Right lobe of liver (tissue), 6 donors: ENCODE results near the gene CCDC70. TPM values are rescaled to one million over a fixed set of nuclear protein-coding genes. Genes with fewer than 3 reads are reported as not detected.

ENCODE experiments used
- ATAC-seq, 4 donors: fragments of 200-7000 bp; cut with Tn5 transposase; one replicate each; pipeline ENCODE4 v1.9.1; 2020; ENCODE audit warnings: mild to moderate bottlenecking in 4 of 4, moderate library complexity in 4 of 4
- DNase-seq, 3 donors: peaks; one replicate each; pipeline ENCODE4 v3.0.0-alpha.2; 2020
- H3K27ac ChIP-seq, 3 donors: fragments of 200-600 bp; one replicate each; pipeline ENCODE4 v1.8.0; 2022
- H3K27me3 ChIP-seq, 2 donors: fragments of 200-600 bp; one replicate each; pipeline ENCODE4 v1.8.0; 2022
- H3K36me3 ChIP-seq, 4 donors: fragments of 200-600 bp; sonication (generic) in 1 of 4; one replicate each; pipeline versions ENCODE4 v1.5.1 to v1.8.0; 2017 to 2022; ENCODE audit warnings: control low read depth in 1 of 4
- H3K4me1 ChIP-seq, 4 donors: fragments of 200-600 bp; sonication (generic) in 1 of 4; one replicate each; pipeline versions ENCODE4 v1.5.1 to v1.8.0; 2017 to 2022; ENCODE audit warnings: control low read depth in 1 of 4
- H3K4me3 ChIP-seq, 3 donors: fragments of 200-600 bp; one replicate each; pipeline ENCODE4 v1.8.0; 2022
- H3K9me3 ChIP-seq, 4 donors: fragments of 200-600 bp; sonication (generic) in 1 of 4; one replicate each; pipeline versions ENCODE4 v1.5.1 to v1.8.0; 2017 to 2022; ENCODE audit warnings: control low read depth in 1 of 4
- POLR2A ChIP-seq: fragments of 450-650 bp; IDR thresholded peaks from one replicate; pipeline ENCODE4 v1.6.1; 2017; ENCODE audit warnings: antibody characterized with exemption, mild to moderate bottlenecking
- WGBS: methylation state at CpG from one replicate; pipeline ENCODE4 v1.1.6; 2018; ENCODE audit warnings: low coverage, low lambda C conversion rate; ENCODE audit not compliant: insufficient coverage; ENCODE audit errors: missing lambda C conversion rate; 5-methylcytosine and 5-hydroxymethylcytosine counted together
- intact Hi-C, 2 donors: fragments of 100-400 bp; cut with DNase I; formaldehyde crosslinking; loops; one replicate each; pipeline versions ENCODE4 v1.11.2 to v1.14.1; 2022
- total RNA-seq, 6 experiments: library from RNA; depleted of rRNA in 2 of 6; stranded (reverse); fragments of >200 nt in 2 of 6; fragmentation: NEBNext Ultra II Directional in 3 of 6; extraction: Animal tissue kit (Norgen Biotek cat#: 25700) in 3 of 6; gene quantifications; one replicate each; pipeline versions ENCODE4 v1.1.0 to v1.2.4, GENCODE V29; 2016 to 2023
- TF ChIP-seq, protein P1 (sequence below), 4 donors: fragments of 200-600 bp in 3 of 4; fragments of 450-650 bp in 1 of 4; IDR thresholded peaks; one replicate each; pipeline versions ENCODE4 v1.5.1 to v1.8.0; 2016 to 2022; ENCODE audit warnings: antibody characterized with exemption in 4 of 4, mild to moderate bottlenecking in 2 of 4
- donor health status: DM: no; HTN: yes; CAD: no.
- donor health status: DM: no; HTN: no; CAD: no.
- donor health status: DM: no; HTN: no; CAD: no.
- donor health status: DM: no; HTN: yes; CAD: no.
- donor health status: DM: no; HTN: yes; CAD: no.

CCDC70 gene
- total RNA-seq, 6 experiments from 2014 or later, result not detected

DNA sequence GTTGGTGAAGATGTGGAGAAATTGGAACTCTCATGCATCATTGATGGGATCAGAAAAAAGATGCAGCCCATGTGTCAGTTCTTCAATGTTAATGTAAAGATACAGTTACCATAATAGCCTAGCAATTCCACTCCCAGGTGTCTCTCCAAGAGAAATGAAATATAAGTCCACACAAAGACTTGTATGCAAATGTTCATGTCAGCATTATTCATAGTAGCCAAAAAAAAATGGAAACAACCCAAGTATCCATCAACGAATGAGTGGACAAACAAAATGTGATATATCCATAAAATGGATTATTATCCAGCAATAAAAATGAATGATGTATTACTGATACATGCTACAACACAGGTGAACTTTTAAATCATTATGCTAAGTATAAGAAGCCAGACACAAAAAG is 38.7 kb downstream of the CCDC70 start:
- TF ChIP-seq, protein P1, sequence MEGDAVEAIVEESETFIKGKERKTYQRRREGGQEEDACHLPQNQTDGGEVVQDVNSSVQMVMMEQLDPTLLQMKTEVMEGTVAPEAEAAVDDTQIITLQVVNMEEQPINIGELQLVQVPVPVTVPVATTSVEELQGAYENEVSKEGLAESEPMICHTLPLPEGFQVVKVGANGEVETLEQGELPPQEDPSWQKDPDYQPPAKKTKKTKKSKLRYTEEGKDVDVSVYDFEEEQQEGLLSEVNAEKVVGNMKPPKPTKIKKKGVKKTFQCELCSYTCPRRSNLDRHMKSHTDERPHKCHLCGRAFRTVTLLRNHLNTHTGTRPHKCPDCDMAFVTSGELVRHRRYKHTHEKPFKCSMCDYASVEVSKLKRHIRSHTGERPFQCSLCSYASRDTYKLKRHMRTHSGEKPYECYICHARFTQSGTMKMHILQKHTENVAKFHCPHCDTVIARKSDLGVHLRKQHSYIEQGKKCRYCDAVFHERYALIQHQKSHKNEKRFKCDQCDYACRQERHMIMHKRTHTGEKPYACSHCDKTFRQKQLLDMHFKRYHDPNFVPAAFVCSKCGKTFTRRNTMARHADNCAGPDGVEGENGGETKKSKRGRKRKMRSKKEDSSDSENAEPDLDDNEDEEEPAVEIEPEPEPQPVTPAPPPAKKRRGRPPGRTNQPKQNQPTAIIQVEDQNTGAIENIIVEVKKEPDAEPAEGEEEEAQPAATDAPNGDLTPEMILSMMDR (IDR thresholded peaks at IDR 0.05), result no peak
- WGBS, result no CpG with 5 or more reads among the region's 1 CpG
- ATAC-seq, result no peak

DNA sequence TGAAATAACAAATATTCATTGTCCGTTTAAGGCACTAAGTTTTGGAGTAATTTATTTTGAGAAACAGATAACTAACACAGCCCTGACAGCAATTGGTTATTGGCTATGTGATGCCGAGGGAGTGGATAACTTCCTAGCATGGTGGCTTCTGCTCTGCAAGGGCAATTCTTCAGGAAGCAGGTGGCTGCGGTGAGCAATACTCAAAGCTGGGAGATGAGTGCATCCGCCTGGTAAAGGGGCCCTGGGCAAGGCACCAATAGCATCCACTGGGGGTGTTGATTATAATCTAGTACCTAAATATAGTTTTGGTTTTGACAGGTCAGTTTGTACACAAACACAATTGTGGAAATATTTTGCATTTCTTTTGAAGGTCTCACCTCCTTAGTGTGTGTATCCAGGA is 41.0 kb downstream of the CCDC70 start:
- WGBS, result 63% methylated on average over 2 of the region's 4 CpGs
- H3K27me3 ChIP-seq, result no peaks in the 10 kb centered on the region
- H3K27ac ChIP-seq, result no peak overlapping the region
- peaks cover 0 to 2% (median 0%) of the 10 kb centered on the region in 4 donors for H3K36me3 ChIP-seq
- H3K4me3 ChIP-seq, result no peak overlapping the region
- ATAC-seq (no peak), DNase-seq (no peak)
- intact Hi-C loops, result no loop called here
- no peaks in the 10 kb centered on the region for H3K9me3 ChIP-seq
- no peak for TF ChIP-seq POLR2A
- TF ChIP-seq, protein P1 (IDR thresholded peaks at IDR 0.05), result no peak
- H3K4me1 ChIP-seq, result peaks cover 0 to 17% (median 8%) of the 10 kb centered on the region in 4 donors

More for the DNA sequence above, 38.7 kb downstream of the CCDC70 start:
- no peaks in the 10 kb centered on the region for H3K4me1 ChIP-seq
- H3K27me3 ChIP-seq, result no peaks in the 10 kb centered on the region
- no peak overlapping the region for H3K4me3 ChIP-seq
- no peak overlapping the region for H3K27ac ChIP-seq
- H3K36me3 ChIP-seq, result peaks cover 0 to 2% (median 0%) of the 10 kb centered on the region in 4 donors
- intact Hi-C loops, result no loop called here
- no peak for DNase-seq
- no peaks in the 10 kb centered on the region for H3K9me3 ChIP-seq

DNA sequence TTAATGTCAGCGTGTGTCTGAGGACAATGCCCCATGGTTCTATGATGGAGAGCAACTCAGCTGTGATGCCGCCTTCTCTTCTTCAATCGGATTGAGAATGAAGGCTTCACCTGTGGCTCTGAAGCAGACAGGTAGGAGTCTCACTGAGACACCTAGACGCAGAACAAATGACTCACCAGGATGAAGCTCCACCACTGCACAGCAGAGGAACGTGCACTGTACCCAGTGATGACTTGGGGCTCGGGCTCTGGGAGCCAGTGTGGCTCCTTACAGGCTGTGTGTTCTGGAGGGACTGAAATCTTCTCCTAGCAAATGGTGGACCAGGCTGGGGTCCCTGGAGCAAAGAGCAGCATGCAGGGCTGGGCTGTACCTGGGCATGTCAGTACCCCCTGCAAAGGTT is 44.0 kb downstream of the CCDC70 start:
- DNase-seq (no peak), ATAC-seq (no peak)
- Histone ChIP-seq H3K4me3 (no peak overlapping the region), H3K4me1 (peaks cover 0 to 17% (median 8%) of the 10 kb centered on the region in 4 donors), H3K9me3 (no peaks in the 10 kb centered on the region), H3K27ac (no peak overlapping the region), H3K27me3 (no peaks in the 10 kb centered on the region), H3K36me3 (peaks cover 0 to 2% (median 0%) of the 10 kb centered on the region in 4 donors)
- 96% methylated on average over 2 of the region's 6 CpGs for WGBS
- intact Hi-C loops, result no loop called here
- TF ChIP-seq, protein P1 (IDR thresholded peaks at IDR 0.05), result no peak
- TF ChIP-seq POLR2A, result no peak

DNA sequence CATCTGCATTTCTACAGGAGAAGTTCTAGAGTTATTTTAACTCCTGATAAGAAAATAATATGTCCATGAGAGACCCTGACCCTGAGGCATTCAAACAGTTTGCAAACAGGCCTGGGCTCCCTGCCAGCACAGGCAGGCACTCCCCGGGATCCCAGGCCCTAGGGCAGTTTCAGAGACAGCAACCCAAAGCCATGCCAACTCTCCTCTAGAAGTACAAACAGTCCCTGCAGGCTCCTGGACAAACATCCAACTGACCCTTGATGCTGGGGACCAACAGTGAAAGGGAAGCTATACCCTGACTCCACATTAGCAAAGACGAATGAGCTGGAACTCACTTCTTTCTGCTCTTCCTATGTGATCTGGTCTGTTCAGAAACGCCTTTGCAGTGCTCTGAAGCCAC is 44.8 kb downstream of the CCDC70 start:
- Histone ChIP-seq H3K4me1 (peaks cover 0 to 17% (median 8%) of the 10 kb centered on the region in 4 donors), H3K9me3 (no peaks in the 10 kb centered on the region), H3K27me3 (no peaks in the 10 kb centered on the region), H3K27ac (peak overlapping the region in 2 of 3 donors; percentile 45 to 69), H3K4me3 (no peak overlapping the region), H3K36me3 (peaks cover 0 to 2% (median 0%) of the 10 kb centered on the region in 4 donors)
- ATAC-seq, result peak; percentile 96 to 98 (median 97)
- WGBS, result 18% methylated on average over 3 of the region's 3 CpGs
- DNase-seq, result peak; percentile 46 to 86 (median 81)
- TF ChIP-seq POLR2A, result no peak
- TF ChIP-seq, protein P1 (IDR thresholded peaks at IDR 0.05), result no peak
- intact Hi-C loops, result no loop called here
